ENCODE results near the gene PROP1. TPM values are rescaled to one million over a fixed set of nuclear protein-coding genes. Genes with fewer than 3 reads are reported as not detected.

PROP1 gene
- total and polyA plus RNA-seq, 2 experiments from 2014 or later = not detected

- Histone ChIP-seq H3K4me1 (ENCODE audit: insufficient read depth) (no peaks in the 10 kb centered on the region), H3K36me3 (ENCODE audit: low read depth) (no peaks in the 10 kb centered on the region), H3K9me3 (ENCODE audit: low read depth) (no peaks in the 10 kb centered on the region), H3K9ac (no peak overlapping the region), H3K27ac (no peak overlapping the region), H3K4me3 (no peak overlapping the region), H3K4me2 (ENCODE audit: unreplicated experiment) (no peak overlapping the region), H3K79me2 (ENCODE audit: insufficient read depth) (no peaks in the 10 kb centered on the region), H4K20me1 (ENCODE audit: insufficient read depth) (no peaks in the 10 kb centered on the region), H3K27me3 (replicated peaks; ENCODE audit: insufficient read depth) (peaks cover 23% of the 10 kb centered on the region; the same call in 1 of the 2 replicates), H3K9me2 (ENCODE audit: insufficient read depth) (no peaks in the 10 kb centered on the region), H2AFZ (no peak overlapping the region), H3F3A (ENCODE audit: insufficient read depth) (no peaks in the 10 kb centered on the region)
- TF ChIP-seq EZH2phosphoT487 (IDR thresholded peaks at IDR 0.05; ENCODE audit: insufficient read depth, low read depth) = no peak
- TF ChIP-seq EZH2 (IDR thresholded peaks at IDR 0.05; ENCODE audit: insufficient read depth, poor library complexity, severe bottlenecking) = no peak
- no peak for DNase-seq
- WGBS, 2 experiments (ENCODE audit: low coverage in 1 of 2, low lambda C conversion rate in 2 of 2, missing lambda C conversion rate in 2 of 2) = 51 to 54% methylated on average over 10 of the region's 10 CpGs
- in situ Hi-C loops (cut with MboI) = no loop called here
These were observed 1.4 kb downstream of the PROP1 start for GRCh38 chr5:177994561-177995190.

- Histone ChIP-seq H3K4me1 (ENCODE audit: insufficient read depth) (no peaks in the 10 kb centered on the region), H3K79me2 (ENCODE audit: insufficient read depth) (no peaks in the 10 kb centered on the region), H4K20me1 (ENCODE audit: insufficient read depth) (no peaks in the 10 kb centered on the region), H3K9me2 (ENCODE audit: insufficient read depth) (no peaks in the 10 kb centered on the region), H3K36me3 (ENCODE audit: low read depth) (no peaks in the 10 kb centered on the region), H3K27ac (no peak overlapping the region), H3F3A (ENCODE audit: insufficient read depth) (no peaks in the 10 kb centered on the region), H3K4me3 (no peak overlapping the region), H3K4me2 (ENCODE audit: unreplicated experiment) (no peak overlapping the region), H3K27me3 (replicated peaks; ENCODE audit: insufficient read depth) (0 out of 2 replicates have a peak, but pooled peaks cover 20% of the 10 kb centered on the region), H3K9me3 (ENCODE audit: low read depth) (no peaks in the 10 kb centered on the region), H3K9ac (no peak overlapping the region), H2AFZ (no peak overlapping the region)
- in situ Hi-C loops (cut with MboI) = no loop called here
- no peak for DNase-seq
- TF ChIP-seq EZH2 (IDR thresholded peaks at IDR 0.05; ENCODE audit: insufficient read depth, poor library complexity, severe bottlenecking) = no peak
- 43 to 60% methylated on average over 16 to 19 of the region's 19 CpGs for WGBS, 2 experiments (ENCODE audit: low coverage in 1 of 2, low lambda C conversion rate in 2 of 2, missing lambda C conversion rate in 2 of 2)
These were observed 2.0 kb downstream of the PROP1 start for GRCh38 chr5:177994063-177994462.

- no peak for TF ChIP-seq EZH2 (IDR thresholded peaks at IDR 0.05; ENCODE audit: insufficient read depth, poor library complexity, severe bottlenecking)
- no peak for TF ChIP-seq EZH2phosphoT487 (IDR thresholded peaks at IDR 0.05; ENCODE audit: insufficient read depth, low read depth)
- H3K27ac ChIP-seq = no peak overlapping the region
- H3K9me2 ChIP-seq (ENCODE audit: insufficient read depth) = no peaks in the 10 kb centered on the region
- no peaks in the 10 kb centered on the region for H3K36me3 ChIP-seq (ENCODE audit: low read depth)
- H3K4me2 ChIP-seq (ENCODE audit: unreplicated experiment) = no peak overlapping the region
- H3K4me3 ChIP-seq = no peak overlapping the region
- no peaks in the 10 kb centered on the region for H4K20me1 ChIP-seq (ENCODE audit: insufficient read depth)
- no peaks in the 10 kb centered on the region for H3K79me2 ChIP-seq (ENCODE audit: insufficient read depth)
- H2AFZ ChIP-seq = no peak overlapping the region
- no peak overlapping the region for H3K9ac ChIP-seq
- no peak for DNase-seq
- 42 to 45% methylated on average over 6 of the region's 6 CpGs for WGBS, 2 experiments (ENCODE audit: low coverage in 1 of 2, low lambda C conversion rate in 2 of 2, missing lambda C conversion rate in 2 of 2)
- 0 out of 2 replicates have a peak, but pooled peaks cover 21% of the 10 kb centered on the region for H3K27me3 ChIP-seq (replicated peaks; ENCODE audit: insufficient read depth)
- no peaks in the 10 kb centered on the region for H3K9me3 ChIP-seq (ENCODE audit: low read depth)
- H3F3A ChIP-seq (ENCODE audit: insufficient read depth) = no peaks in the 10 kb centered on the region
- in situ Hi-C loops (cut with MboI) = no loop called here
- no peaks in the 10 kb centered on the region for H3K4me1 ChIP-seq (ENCODE audit: insufficient read depth)
These were observed 3.6 kb downstream of the PROP1 start for GRCh38 chr5:177992466-177992865.

GRCh38 chr5:177988989-177989625 is 6.9 kb downstream of the PROP1 start:
- H3K4me1 ChIP-seq (ENCODE audit: insufficient read depth) = no peaks in the 10 kb centered on the region
- in situ Hi-C loops (cut with MboI) = no loop called here
- no peaks in the 10 kb centered on the region for H3K9me3 ChIP-seq (ENCODE audit: low read depth)
- H3K9ac ChIP-seq = no peak overlapping the region
- TF ChIP-seq EZH2phosphoT487 (IDR thresholded peaks at IDR 0.05; ENCODE audit: insufficient read depth, low read depth) = no peak
- TF ChIP-seq EZH2 (IDR thresholded peaks at IDR 0.05; ENCODE audit: insufficient read depth, poor library complexity, severe bottlenecking) = no peak
- H2AFZ ChIP-seq = no peak overlapping the region
- DNase-seq = no peak
- no peaks in the 10 kb centered on the region for H3K9me2 ChIP-seq (ENCODE audit: insufficient read depth)
- H3K27ac ChIP-seq = no peak overlapping the region
- WGBS, 2 experiments (ENCODE audit: low coverage in 1 of 2, low lambda C conversion rate in 2 of 2, missing lambda C conversion rate in 2 of 2) = 69 to 75% methylated on average over 11 of the region's 11 CpGs
- no peak overlapping the region for H3K4me3 ChIP-seq
- H3K36me3 ChIP-seq (ENCODE audit: low read depth) = no peaks in the 10 kb centered on the region
- no peaks in the 10 kb centered on the region for H4K20me1 ChIP-seq (ENCODE audit: insufficient read depth)
- H3F3A ChIP-seq (ENCODE audit: insufficient read depth) = no peaks in the 10 kb centered on the region
- H3K79me2 ChIP-seq (ENCODE audit: insufficient read depth) = no peaks in the 10 kb centered on the region
- no peak overlapping the region for H3K4me2 ChIP-seq (ENCODE audit: unreplicated experiment)
- peaks cover 39% of the 10 kb centered on the region for H3K27me3 ChIP-seq (replicated peaks; ENCODE audit: insufficient read depth)

Data from GM23248 (cell line).